ENCODE data around the gene HOXD9. TPM values are rescaled to one million over a fixed set of nuclear protein-coding genes. Genes with fewer than 3 reads are reported as not detected.

The HOXD9 gene
- total RNA-seq, 2 donors from 2014 or later, result 1.4 TPM; not detected in 1

DNA sequence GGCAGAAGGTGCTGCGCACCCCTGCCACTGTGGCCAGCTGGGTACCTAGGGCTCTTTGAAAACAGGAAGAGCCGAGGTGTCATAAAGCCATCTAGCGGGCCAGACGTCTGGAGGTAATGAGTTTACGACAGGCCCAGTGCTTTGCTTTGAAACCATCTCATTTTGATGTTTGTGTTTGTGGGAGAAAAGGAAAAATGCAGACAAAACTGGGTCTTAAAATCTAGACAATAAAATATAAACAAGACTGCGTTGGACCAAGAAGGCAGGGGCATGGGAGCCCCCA, 3.2 kb downstream of the HOXD9 start:
- ATAC-seq (ENCODE audit: insufficient number of reproducible peaks, low FRiP score, low read depth) (no peak), DNase-seq (ENCODE audit: low spot score) (no peak)
- no peak overlapping the region for H3K27ac ChIP-seq
- peaks cover 7 to 42% of the 10 kb centered on the region in 2 donors for H3K4me1 ChIP-seq (ENCODE audit: control insufficient read depth in 1 of 2, low read depth in 2 of 2)
- TF ChIP-seq, protein P1, sequence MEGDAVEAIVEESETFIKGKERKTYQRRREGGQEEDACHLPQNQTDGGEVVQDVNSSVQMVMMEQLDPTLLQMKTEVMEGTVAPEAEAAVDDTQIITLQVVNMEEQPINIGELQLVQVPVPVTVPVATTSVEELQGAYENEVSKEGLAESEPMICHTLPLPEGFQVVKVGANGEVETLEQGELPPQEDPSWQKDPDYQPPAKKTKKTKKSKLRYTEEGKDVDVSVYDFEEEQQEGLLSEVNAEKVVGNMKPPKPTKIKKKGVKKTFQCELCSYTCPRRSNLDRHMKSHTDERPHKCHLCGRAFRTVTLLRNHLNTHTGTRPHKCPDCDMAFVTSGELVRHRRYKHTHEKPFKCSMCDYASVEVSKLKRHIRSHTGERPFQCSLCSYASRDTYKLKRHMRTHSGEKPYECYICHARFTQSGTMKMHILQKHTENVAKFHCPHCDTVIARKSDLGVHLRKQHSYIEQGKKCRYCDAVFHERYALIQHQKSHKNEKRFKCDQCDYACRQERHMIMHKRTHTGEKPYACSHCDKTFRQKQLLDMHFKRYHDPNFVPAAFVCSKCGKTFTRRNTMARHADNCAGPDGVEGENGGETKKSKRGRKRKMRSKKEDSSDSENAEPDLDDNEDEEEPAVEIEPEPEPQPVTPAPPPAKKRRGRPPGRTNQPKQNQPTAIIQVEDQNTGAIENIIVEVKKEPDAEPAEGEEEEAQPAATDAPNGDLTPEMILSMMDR (IDR thresholded peaks at IDR 0.05), result no peak
- peaks cover 20% of the 10 kb centered on the region for H3K27me3 ChIP-seq (replicated peaks; ENCODE audit: insufficient read depth)
- H3K36me3 ChIP-seq, result no peaks in the 10 kb centered on the region
- H3K4me3 ChIP-seq, result no peak overlapping the region
- H3K9me3 ChIP-seq, result no peaks in the 10 kb centered on the region

DNA sequence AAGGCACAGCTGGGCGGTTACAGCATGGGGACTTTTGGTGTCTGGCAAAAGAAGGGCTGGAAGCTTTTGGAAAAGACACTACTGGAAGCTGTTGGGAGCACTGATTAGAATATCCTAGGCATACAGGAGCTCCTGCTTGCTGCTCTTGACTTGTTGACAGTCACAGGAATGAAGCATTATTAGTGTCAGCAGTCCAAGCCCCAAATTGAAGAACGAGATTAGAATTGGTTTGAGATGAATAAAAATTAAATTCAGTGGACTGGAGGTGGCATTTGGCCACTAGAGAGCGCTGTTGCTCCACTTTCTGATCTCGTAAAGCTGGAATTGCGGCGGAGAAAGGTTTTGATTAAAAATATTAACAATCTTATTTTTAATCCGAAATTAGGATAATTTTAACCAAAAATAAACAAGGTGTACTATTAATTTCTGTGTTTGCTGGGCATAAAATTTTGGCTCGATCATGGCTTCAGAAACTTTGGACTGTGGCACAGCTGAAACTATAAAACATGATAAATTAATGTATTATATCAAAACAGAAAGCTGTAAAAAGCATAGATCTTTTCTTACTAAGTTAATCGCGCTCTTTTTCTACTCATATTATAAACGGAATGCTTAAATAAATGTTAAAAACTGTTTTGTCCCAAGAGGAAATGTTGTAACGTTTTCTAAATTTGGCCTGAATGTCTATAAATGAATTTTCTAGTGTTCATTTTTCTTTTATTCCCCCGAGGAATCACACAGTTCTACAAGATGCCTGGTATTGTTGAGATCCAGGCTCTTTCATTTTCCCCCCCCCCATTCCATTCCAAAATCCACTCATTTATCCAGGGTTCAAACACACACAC, 4.6 kb downstream of the HOXD9 start:
- no peaks in the 10 kb centered on the region for H3K9me3 ChIP-seq
- peaks cover 6% of the 10 kb centered on the region for H3K27me3 ChIP-seq (replicated peaks; ENCODE audit: insufficient read depth)
- no peak overlapping the region for H3K27ac ChIP-seq
- H3K4me1 ChIP-seq (ENCODE audit: control insufficient read depth in 1 of 2, low read depth in 2 of 2), result peaks cover 7 to 47% of the 10 kb centered on the region in 2 donors
- TF ChIP-seq, protein P1 (IDR thresholded peaks at IDR 0.05), result peak; percentile 95
- no peak overlapping the region for H3K4me3 ChIP-seq
- DNase-seq (ENCODE audit: low spot score) (no peak), ATAC-seq (ENCODE audit: insufficient number of reproducible peaks, low FRiP score, low read depth) (no peak)
- H3K36me3 ChIP-seq, result no peaks in the 10 kb centered on the region

DNA sequence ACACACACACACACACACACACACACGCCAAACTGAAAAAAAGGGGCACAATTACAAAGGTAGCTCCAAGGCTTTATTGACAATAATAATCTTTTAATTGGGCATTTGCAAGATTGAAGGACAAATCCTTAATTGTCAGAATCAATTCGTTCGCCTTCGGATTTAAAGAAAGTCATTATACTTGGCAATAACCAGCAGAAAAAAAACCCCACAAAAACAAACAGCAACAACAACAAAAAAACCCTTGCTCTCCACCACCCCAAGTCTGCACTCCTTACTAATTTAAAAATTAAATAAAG, 5.2 kb downstream of the HOXD9 start:
- Histone ChIP-seq H3K4me1 (ENCODE audit: control insufficient read depth in 1 of 2, low read depth in 2 of 2) (peaks cover 7 to 41% of the 10 kb centered on the region in 2 donors), H3K27me3 (replicated peaks; ENCODE audit: insufficient read depth) (peaks cover under 1% of the 10 kb centered on the region), H3K27ac (no peak overlapping the region), H3K36me3 (no peaks in the 10 kb centered on the region), H3K4me3 (no peak overlapping the region), H3K9me3 (no peaks in the 10 kb centered on the region)
- TF ChIP-seq, protein P1 (IDR thresholded peaks at IDR 0.05), result no peak
- ATAC-seq (ENCODE audit: insufficient number of reproducible peaks, low FRiP score, low read depth) (no peak), DNase-seq (ENCODE audit: low spot score) (no peak)

DNA sequence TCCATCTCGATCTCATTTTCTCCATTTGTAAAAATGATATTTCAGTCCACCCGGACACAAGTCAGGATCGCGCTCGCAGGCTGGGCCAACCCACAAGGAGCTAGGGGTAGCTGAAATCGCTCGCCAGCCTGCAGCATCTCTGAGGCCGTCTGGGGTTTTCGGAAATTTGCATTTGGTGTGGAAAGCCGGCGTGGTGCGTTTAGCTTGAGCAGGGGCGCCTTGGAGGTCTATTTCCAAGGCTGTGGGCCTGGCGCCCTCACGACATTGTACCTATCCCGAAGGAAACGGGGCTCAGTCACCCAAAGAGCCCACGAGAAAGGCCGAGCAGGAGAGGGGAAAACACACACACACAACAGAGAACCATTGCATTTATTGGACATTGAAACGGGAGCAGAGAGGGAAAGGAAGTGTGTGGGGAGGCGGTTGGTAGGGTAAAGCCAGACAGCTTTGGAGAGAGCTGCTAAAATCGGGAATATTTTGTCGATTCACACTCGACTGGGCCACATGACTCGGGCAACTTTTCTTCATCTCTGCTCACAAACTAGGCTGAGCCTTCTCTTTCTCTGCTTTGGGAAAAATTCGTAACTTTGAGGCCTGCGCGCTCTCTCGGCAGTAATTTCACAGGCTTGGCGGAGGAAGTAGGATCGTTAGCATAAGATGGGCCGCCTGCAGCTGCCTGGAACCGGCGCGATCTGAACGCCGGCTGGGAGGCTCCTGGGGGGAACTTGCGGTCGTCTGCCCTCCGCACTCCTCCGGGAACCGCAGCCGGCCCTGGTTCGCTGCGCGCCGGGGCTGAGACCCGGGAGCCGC, 5.9 kb downstream of the HOXD9 start:
- DNase-seq (ENCODE audit: low spot score) (no peak), ATAC-seq (ENCODE audit: insufficient number of reproducible peaks, low FRiP score, low read depth) (no peak)
- peak overlapping the region in 1 of 2 donors; percentile 91 for H3K27ac ChIP-seq
- no peaks in the 10 kb centered on the region for H3K36me3 ChIP-seq
- TF ChIP-seq, protein P1 (IDR thresholded peaks at IDR 0.05), result no peak
- no peaks in the 10 kb centered on the region for H3K27me3 ChIP-seq (replicated peaks; ENCODE audit: insufficient read depth)
- peak overlapping the region; percentile 85 for H3K4me3 ChIP-seq
- no peaks in the 10 kb centered on the region for H3K9me3 ChIP-seq
- peaks cover 5 to 37% of the 10 kb centered on the region in 2 donors for H3K4me1 ChIP-seq (ENCODE audit: control insufficient read depth in 1 of 2, low read depth in 2 of 2)

DNA sequence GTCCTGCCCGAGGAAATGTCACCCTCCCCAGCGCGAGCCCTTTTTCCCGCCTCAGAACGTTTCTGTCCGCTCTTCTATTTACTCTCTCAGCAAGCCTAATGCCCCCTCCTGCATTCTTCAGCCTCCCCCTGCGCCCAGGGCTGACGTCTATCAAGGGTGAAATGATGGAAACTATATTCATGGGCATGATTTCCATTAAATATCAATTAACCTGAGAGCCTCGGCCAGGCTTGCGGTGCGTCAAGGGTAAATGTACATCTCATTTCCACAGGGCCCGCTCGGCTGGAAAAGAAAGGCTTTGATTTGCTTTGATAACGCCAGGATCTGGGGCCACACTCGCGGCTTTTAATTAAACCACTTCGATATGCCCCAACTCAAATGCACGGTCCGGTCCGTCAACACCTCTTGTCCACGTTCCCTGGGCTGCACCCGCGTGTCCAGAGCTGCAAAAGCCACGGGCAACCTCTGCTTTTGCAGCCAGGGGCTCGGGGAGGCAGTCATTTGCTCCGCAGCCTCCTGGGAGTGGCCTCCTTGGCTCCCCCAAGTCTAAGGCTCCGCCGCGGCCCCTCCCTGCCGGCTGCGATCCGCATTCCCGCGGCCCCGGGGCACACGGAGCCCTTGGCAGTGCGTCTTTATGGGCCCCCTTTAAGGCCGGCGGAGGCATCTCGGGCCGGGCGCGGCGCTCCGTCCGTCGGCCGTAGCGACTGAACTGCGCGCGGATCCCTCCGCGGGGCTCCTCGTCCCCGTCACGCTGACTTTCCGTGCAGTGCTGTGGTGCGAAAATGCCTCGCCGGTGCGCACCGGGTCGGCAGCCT, 6.7 kb downstream of the HOXD9 start, which contains the start of gene HOXD8:
HOXD8 (plus strand) TSS at position 724 of the 815 bp plus-strand sequence. CDS start 662 bp downstream, outside the sequence.
- Histone ChIP-seq H3K27ac (peak within 1 kb of the TSS; percentile 76 to 91), H3K9me3 (no peaks in the 10 kb centered on the region), H3K36me3 (no peaks in the 10 kb centered on the region), H3K4me3 (peak within 1 kb of the TSS; percentile 85), H3K4me1 (ENCODE audit: control insufficient read depth in 1 of 2, low read depth in 2 of 2) (peaks cover 5 to 38% of the 10 kb centered on the region in 2 donors), H3K27me3 (replicated peaks; ENCODE audit: insufficient read depth) (no peaks in the 10 kb centered on the region)
- ATAC-seq (ENCODE audit: insufficient number of reproducible peaks, low FRiP score, low read depth) (peak; percentile 34), DNase-seq (ENCODE audit: low spot score) (no peak)
- TF ChIP-seq, protein P1 (IDR thresholded peaks at IDR 0.05), result no peak
